Stomach smooth muscle (tissue), 2 donors: ENCODE measurements around the gene PRSS56.

Source experiments
- H3K27ac ChIP-seq: one replicate; pipeline ENCODE4 v1.7.0; 2013; ENCODE audit warnings: mild to moderate bottlenecking, low read length, inconsistent platforms
- H3K27me3 ChIP-seq, 2 donors: one replicate each; pipeline ENCODE4 v1.7.0; 2013; ENCODE audit warnings: low read length in 2 of 2; ENCODE audit not compliant: insufficient read depth in 2 of 2, control insufficient read depth in 1 of 2
- H3K36me3 ChIP-seq, 2 donors: one replicate each; pipeline ENCODE4 v1.7.0; 2013; ENCODE audit warnings: low read length in 2 of 2; ENCODE audit not compliant: control insufficient read depth in 2 of 2, insufficient read depth in 2 of 2
- H3K4me1 ChIP-seq: one replicate; pipeline ENCODE4 v1.7.0; 2013; ENCODE audit warnings: low read length; ENCODE audit not compliant: control insufficient read depth, insufficient read depth
- H3K4me3 ChIP-seq, 2 donors: one replicate each; pipeline ENCODE4 v1.7.0; 2013; ENCODE audit warnings: low read length in 2 of 2
- H3K9ac ChIP-seq, 2 donors: one replicate each; pipeline ENCODE4 v1.7.0; 2013; ENCODE audit warnings: low read length in 2 of 2, mild to moderate bottlenecking in 1 of 2
- H3K9me3 ChIP-seq, 2 donors: one replicate each; pipeline ENCODE4 v1.7.0; 2013; ENCODE audit warnings: low read length in 2 of 2; ENCODE audit not compliant: control insufficient read depth in 2 of 2
- donor health status: healthy.
- donor health status: Pancreatic carcinoma.

The PRSS56 gene

DNA sequence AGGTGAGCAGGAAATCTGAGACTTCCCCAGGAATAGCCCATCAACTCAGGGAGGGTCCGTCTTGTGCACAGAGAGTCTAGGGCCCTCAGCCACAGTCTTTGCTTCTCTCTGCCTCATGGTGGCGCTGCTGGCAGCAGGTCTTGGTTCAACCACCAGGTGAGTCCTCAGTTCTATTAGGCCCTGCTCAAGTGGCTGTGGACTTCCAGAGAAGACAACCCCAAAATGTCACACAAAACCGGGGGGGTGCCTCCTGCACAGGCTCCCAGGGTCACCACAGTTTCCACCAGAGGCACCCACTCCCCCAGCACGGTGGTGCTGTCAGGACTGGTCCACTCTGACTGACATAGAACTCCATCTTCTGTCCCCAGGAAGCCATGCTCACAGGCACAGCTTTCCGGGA lies 16.9 kb downstream of the PRSS56 start:
- Histone ChIP-seq H3K4me1 (peaks cover 3% of the 10 kb centered on the region), H3K27me3 (peaks cover 14 to 28% of the 10 kb centered on the region in 2 donors), H3K27ac (no peak overlapping the region), H3K9me3 (peaks cover 0 to 7% of the 10 kb centered on the region in 2 donors), H3K9ac (no peak overlapping the region), H3K36me3 (no peaks in the 10 kb centered on the region), H3K4me3 (no peak overlapping the region)

DNA sequence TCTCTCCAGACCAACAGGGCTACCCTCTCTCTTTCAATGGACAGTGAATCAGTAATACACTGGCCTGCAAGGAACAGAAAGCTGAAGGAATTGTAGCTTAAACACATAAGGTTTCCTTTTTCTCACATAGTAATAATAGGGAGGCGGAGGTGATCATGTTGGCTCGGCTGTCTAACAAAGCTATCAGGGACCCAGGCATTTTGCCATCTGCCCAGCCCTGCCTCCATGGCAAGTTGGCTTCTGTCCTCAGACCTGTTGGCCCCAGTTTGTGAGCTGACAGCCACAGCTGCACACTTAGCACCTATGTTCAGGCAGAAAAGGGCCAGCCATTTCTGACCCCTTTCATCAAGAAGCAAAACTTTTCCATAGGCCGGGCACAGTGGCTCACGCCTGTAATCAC lies 17.3 kb downstream of the PRSS56 start:
- H3K4me1 ChIP-seq, result peaks cover 3% of the 10 kb centered on the region
- peaks cover 14 to 28% of the 10 kb centered on the region in 2 donors for H3K27me3 ChIP-seq

DNA sequence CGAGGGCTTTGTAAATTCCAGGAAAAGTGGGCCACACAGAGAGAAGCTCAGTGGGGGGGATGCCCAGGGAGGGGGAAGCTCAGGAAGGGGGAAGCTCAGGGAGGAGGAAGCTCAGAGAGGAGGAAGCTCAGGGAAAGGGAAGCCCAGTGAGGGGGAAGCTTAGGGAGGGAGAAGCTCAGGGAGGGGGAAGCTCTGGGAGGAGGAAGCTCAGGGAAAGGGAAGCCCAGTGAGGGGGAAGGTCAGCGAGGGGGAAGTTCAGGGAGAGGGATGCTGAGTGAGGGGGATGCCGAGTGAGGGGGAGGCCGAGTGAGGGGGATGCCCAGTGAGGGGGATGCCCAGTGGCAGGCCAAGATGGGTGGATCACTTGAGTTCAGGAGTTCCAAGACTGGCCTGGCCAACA lies 18.5 kb downstream of the PRSS56 start:
- peaks cover 0 to 7% of the 10 kb centered on the region in 2 donors for H3K9me3 ChIP-seq
- no peaks in the 10 kb centered on the region for H3K36me3 ChIP-seq
- H3K4me1 ChIP-seq, result no peaks in the 10 kb centered on the region
- H3K27me3 ChIP-seq, result peaks cover 14 to 28% of the 10 kb centered on the region in 2 donors
- H3K27ac ChIP-seq, result no peak overlapping the region
- H3K9ac ChIP-seq, result no peak overlapping the region
- H3K4me3 ChIP-seq, result no peak overlapping the region

More for the DNA sequence above, 17.3 kb downstream of the PRSS56 start:
- no peak overlapping the region for H3K9ac ChIP-seq
- no peak overlapping the region for H3K4me3 ChIP-seq
- no peak overlapping the region for H3K27ac ChIP-seq
- no peaks in the 10 kb centered on the region for H3K36me3 ChIP-seq
- H3K9me3 ChIP-seq, result peaks cover 0 to 7% of the 10 kb centered on the region in 2 donors

DNA sequence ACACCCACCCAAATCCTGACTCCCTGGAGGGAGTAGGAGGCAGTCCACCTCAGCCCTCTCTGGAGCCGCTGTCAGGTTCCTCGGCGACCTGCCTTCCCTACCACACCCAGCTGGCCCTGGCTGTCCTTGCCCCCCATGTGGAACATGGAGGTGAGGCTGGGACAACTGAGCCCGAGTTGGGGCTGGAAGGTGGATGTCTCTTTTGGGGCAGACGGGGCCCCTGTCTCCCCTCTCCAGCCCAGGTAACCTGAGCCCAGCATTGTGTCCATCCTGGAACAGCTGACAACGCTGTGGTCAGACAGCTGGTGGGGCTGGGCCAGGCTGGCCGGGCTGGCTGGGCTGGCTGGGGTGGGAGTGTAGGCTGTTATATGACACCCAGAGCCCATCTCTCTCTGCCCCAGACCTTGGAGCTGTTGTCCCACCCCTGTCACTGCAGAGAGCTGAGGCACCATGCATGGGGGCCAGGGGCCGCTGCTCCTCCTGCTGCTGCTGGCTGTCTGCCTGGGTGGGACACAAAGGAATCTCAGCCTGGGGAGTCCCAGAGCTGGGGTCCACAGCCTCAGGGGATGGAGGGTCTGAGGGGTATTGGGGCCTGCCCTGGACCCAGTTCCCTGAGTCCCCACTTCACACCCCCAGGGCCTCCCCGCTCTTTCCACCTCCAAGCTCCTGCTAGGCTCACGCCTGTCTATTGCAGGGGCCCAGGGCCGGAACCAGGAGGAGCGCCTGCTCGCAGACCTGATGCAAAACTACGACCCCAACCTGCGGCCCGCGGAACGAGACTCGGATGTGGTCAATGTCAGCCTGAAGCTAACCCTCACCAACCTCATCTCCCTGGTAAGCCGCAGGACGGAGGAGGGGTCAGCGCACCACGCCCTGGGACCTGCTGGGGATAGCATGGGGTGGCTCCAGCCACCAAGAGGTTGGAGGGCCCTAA lies 19.4 kb downstream of the PRSS56 start, which contains the start of gene CHRNG:
Gene CHRNG, plus strand, starts transcription at position 395 of the 934 bp plus-strand sequence. Its CDS starts 56 bp downstream, at position 451.
- Histone ChIP-seq H3K4me1 (no peaks in the 10 kb centered on the region), H3K27ac (no peak within 1 kb of the TSS), H3K36me3 (no peaks in the 10 kb centered on the region), H3K4me3 (no peak within 1 kb of the TSS), H3K27me3 (peaks cover 14 to 28% of the 10 kb centered on the region in 2 donors), H3K9me3 (peaks cover 0 to 7% of the 10 kb centered on the region in 2 donors), H3K9ac (no peak within 1 kb of the TSS)

DNA sequence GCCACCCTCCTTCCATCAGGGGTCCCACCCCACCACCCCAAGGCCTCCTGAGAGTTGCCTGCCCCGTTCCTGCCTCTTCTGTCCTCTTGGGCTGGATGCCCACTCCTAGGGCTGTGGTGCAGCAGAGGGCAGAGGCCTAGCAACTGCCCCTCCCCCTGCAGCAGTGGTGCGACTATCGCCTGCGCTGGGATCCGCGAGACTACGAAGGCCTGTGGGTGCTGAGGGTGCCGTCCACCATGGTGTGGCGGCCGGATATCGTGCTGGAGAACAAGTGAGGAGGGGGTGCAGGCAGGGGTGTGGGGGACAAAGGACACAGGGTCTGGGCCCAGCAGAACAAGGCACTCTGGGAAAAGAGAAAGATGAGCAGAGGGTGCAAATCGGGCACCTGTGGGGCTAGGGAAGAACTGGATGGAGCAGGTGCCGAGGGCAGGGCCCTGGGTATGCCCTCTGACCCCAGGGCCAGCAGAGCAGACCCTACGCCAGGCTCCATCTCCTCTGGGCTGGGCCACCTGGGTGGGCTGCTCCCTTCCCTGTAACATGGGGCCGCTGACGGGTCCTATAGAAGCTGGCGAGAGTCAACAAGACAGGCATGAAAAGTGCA lies 20.4 kb downstream of the PRSS56 start:
- Histone ChIP-seq H3K4me1 (no peaks in the 10 kb centered on the region), H3K27ac (no peak overlapping the region), H3K36me3 (no peaks in the 10 kb centered on the region), H3K9ac (no peak overlapping the region), H3K27me3 (peaks cover 14 to 28% of the 10 kb centered on the region in 2 donors), H3K9me3 (peaks cover 0 to 7% of the 10 kb centered on the region in 2 donors), H3K4me3 (no peak overlapping the region)

DNA sequence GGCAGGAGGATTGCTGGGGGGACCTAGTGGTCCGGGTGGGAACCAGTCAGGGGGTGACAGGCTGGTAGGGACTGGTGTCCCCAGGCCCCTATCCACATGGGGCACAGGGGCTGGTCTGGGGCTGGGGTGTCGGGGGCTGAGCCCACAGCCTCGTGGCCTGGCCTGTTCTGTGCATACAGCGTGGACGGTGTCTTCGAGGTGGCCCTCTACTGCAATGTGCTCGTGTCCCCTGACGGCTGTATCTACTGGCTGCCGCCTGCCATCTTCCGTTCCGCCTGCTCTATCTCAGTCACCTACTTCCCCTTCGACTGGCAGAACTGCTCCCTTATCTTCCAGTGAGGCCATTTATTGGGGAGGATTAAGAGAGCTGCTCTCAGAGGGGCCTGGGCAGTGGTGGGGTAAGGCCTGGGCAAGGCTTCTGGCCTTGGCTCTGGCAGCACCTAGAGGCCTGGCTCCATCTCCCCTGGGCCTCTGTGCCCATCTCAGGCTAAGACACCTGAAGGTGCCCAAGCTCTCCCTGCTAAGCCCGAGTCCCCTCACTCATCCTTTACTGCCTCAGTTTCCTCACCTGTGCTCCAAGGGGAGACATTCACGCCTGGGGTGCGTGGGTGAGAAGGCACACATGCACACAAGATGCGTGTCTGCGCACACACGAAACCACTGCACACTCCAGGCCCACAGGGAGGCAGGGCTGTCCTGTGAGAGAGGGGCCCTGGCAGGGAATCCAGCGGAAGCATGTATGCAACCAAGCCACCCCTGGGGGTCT lies 21.2 kb downstream of the PRSS56 start:
- Histone ChIP-seq H3K4me3 (no peak overlapping the region), H3K9ac (no peak overlapping the region), H3K27me3 (peaks cover 10 to 26% of the 10 kb centered on the region in 2 donors), H3K36me3 (no peaks in the 10 kb centered on the region), H3K4me1 (no peaks in the 10 kb centered on the region), H3K27ac (no peak overlapping the region), H3K9me3 (peaks cover 0 to 3% of the 10 kb centered on the region in 2 donors)

DNA sequence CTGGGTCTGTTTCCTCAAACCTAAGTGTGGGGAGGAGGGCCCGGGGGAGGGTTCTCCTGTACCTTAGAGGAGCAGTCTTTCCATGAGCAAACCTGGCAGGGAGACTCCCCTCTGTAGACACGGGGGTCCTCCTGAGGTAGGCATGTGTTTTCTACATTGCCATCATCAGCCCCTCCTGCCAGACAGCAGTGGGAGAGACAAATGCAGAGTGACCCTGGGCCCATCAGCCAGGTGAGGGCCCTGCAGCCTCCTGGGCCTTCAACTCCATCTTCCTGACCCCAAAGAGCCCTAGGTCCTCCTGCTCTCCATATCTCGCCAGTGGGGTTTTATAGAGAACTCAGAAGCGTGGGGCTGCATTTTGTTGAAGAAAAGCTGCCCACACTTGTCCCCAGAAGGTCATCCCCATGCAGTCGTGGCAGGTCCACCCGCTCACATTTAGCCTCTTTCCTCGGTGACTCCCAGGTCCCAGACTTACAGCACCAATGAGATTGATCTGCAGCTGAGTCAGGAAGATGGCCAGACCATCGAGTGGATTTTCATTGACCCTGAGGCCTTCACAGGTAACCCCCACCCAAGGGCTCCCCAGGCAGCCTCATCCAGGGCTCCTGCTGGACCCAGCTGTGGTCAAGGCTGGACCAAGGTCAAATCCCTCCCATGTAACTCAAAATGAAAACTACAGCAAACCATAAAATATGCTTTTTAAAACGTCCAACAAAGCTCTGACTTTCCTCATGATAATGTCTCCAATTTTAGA lies 21.9 kb downstream of the PRSS56 start:
- H3K4me1 ChIP-seq, result no peaks in the 10 kb centered on the region
- H3K4me3 ChIP-seq, result no peak overlapping the region
- H3K9ac ChIP-seq, result no peak overlapping the region

DNA sequence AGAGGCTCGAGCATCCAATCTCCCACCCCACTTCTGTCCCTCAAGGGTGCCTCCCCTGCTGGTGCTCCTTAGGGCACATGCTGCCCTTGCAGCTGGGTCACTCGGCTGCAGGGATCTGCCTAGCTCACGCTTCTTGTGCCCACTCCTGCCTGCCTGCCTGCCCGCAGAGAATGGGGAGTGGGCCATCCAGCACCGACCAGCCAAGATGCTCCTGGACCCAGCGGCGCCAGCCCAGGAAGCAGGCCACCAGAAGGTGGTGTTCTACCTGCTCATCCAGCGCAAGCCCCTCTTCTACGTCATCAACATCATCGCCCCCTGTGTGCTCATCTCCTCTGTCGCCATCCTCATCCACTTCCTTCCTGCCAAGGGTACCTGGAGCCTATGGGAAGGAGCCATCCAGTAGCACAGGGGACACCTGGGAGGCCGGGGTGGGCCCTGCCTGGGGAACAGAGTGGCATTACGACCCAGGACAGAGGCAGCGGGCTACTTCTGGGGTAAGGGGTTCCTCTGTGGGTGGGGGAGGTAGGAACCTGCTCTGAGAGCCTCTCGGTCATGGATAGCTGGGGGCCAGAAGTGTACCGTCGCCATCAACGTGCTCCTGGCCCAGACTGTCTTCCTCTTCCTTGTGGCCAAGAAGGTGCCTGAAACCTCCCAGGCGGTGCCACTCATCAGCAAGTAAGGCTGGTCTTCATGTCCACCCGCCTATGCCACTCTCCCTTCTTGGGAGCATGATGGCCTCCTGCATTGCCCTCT lies 22.7 kb downstream of the PRSS56 start:
- H3K9ac ChIP-seq, result no peak overlapping the region
- peaks cover 0 to 18% of the 10 kb centered on the region in 2 donors for H3K27me3 ChIP-seq

More for the DNA sequence above, 21.9 kb downstream of the PRSS56 start:
- peaks cover 6 to 23% of the 10 kb centered on the region in 2 donors for H3K27me3 ChIP-seq
- H3K9me3 ChIP-seq, result no peaks in the 10 kb centered on the region
- peaks cover 0 to 3% of the 10 kb centered on the region in 2 donors for H3K36me3 ChIP-seq
- no peak overlapping the region for H3K27ac ChIP-seq

DNA sequence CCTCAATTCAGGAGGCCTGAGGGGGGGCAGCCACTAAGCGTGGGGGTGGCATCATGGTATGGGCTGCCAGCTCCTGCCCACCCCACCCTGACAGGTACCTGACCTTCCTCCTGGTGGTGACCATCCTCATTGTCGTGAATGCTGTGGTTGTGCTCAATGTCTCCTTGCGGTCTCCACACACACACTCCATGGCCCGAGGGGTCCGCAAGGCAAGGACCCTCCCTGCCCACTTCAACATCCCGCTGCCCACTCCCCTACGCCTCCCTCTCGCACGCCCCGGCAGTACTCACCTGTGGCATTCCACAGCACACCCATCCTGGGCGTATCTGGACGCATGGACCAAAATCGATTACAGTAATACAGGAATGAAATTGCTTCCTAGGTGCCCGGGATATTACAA lies 23.3 kb downstream of the PRSS56 start:
- peaks cover 0 to 14% of the 10 kb centered on the region in 2 donors for H3K27me3 ChIP-seq
- H3K4me3 ChIP-seq, result no peak overlapping the region
- H3K36me3 ChIP-seq, result peaks cover 0 to 3% of the 10 kb centered on the region in 2 donors
- no peak overlapping the region for H3K9ac ChIP-seq
- no peaks in the 10 kb centered on the region for H3K9me3 ChIP-seq
- no peak overlapping the region for H3K27ac ChIP-seq
- no peaks in the 10 kb centered on the region for H3K4me1 ChIP-seq

More for the DNA sequence above, 22.7 kb downstream of the PRSS56 start:
- H3K9me3 ChIP-seq, result no peaks in the 10 kb centered on the region
- no peak overlapping the region for H3K27ac ChIP-seq
- H3K4me3 ChIP-seq, result no peak overlapping the region
- H3K36me3 ChIP-seq, result peaks cover 0 to 3% of the 10 kb centered on the region in 2 donors
- H3K4me1 ChIP-seq, result no peaks in the 10 kb centered on the region
